Effector memory CD4-positive, alpha-beta T cell (primary cell): ENCODE measurements around the gene COLEC11.

Experiments used
- DNase-seq, 3 donors: peaks; one replicate each; pipeline ENCODE4 v3.0.0-alpha.2; 2020
- H3K27ac ChIP-seq: 2 replicates; pipeline ENCODE4 v1.7.0; 2013; ENCODE audit warnings: mild to moderate bottlenecking, low read length, moderate library complexity; ENCODE audit not compliant: insufficient read depth, poor library complexity, severe bottlenecking
- H3K27me3 ChIP-seq: replicated peaks from 2 replicates; pipeline ENCODE4 v1.7.0; 2013; ENCODE audit warnings: mild to moderate bottlenecking, low read length; ENCODE audit not compliant: insufficient read depth, control insufficient read depth, poor library complexity, severe bottlenecking
- H3K36me3 ChIP-seq: 2 replicates; pipeline ENCODE4 v1.7.0; 2013; ENCODE audit warnings: mild to moderate bottlenecking, low read length, moderate library complexity; ENCODE audit not compliant: control insufficient read depth, insufficient read depth
- H3K4me1 ChIP-seq: 2 replicates; pipeline ENCODE4 v1.7.0; 2013; ENCODE audit warnings: low read length, mild to moderate bottlenecking; ENCODE audit not compliant: control insufficient read depth, insufficient read depth, poor library complexity, severe bottlenecking
- H3K4me3 ChIP-seq: 2 replicates; pipeline ENCODE4 v1.7.0; 2013; ENCODE audit warnings: low read length, low read depth, mild to moderate bottlenecking; ENCODE audit not compliant: insufficient read depth, poor library complexity, severe bottlenecking
- H3K9me3 ChIP-seq: 2 replicates; pipeline ENCODE4 v1.7.0; 2013; ENCODE audit warnings: mild to moderate bottlenecking, low read length, moderate library complexity; ENCODE audit not compliant: control insufficient read depth

Gene COLEC11

DNA sequence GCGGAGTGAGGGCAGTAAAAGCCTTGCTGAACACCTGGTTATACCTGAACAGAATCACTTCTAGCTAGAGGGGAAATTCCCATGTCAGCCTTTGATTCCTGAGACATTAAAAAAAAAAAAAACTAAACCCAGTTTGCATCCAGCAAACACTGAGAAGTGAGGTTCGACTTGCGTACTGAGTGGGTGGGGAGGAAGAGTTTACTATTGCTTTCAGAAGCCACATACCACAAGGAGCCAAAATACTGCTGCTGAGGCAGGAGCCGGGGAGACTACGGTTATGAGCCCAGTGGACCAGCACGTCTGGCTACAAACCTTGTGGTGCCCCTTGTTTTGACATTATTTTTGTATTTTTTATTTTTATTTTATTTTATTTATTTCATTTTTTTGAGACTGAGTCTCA is 2.7 kb downstream of the COLEC11 start:
- no peak for DNase-seq
- H3K27ac ChIP-seq: no peak overlapping the region
- H3K4me1 ChIP-seq: no peaks in the 10 kb centered on the region
- no peaks in the 10 kb centered on the region for H3K27me3 ChIP-seq
- no peaks in the 10 kb centered on the region for H3K36me3 ChIP-seq
- no peaks in the 10 kb centered on the region for H3K9me3 ChIP-seq
- no peak overlapping the region for H3K4me3 ChIP-seq

- no peaks in the 10 kb centered on the region for H3K9me3 ChIP-seq
- no peaks in the 10 kb centered on the region for H3K4me1 ChIP-seq
- no peak for DNase-seq
- H3K27me3 ChIP-seq: no peaks in the 10 kb centered on the region
- no peaks in the 10 kb centered on the region for H3K36me3 ChIP-seq
- no peak overlapping the region for H3K27ac ChIP-seq
- no peak overlapping the region for H3K4me3 ChIP-seq
Measured at GRCh38 chr2:3598197-3598910, 3.4 kb downstream of the COLEC11 start.

GRCh38 chr2:3598912-3599854 is 4.3 kb downstream of the COLEC11 start:
- H3K27me3 ChIP-seq: no peaks in the 10 kb centered on the region
- no peak for DNase-seq
- H3K9me3 ChIP-seq: no peaks in the 10 kb centered on the region
- no peaks in the 10 kb centered on the region for H3K36me3 ChIP-seq
- no peaks in the 10 kb centered on the region for H3K4me1 ChIP-seq
- H3K27ac ChIP-seq: no peak overlapping the region
- no peak overlapping the region for H3K4me3 ChIP-seq

- no peaks in the 10 kb centered on the region for H3K9me3 ChIP-seq
- H3K27ac ChIP-seq: no peak overlapping the region
- H3K36me3 ChIP-seq: no peaks in the 10 kb centered on the region
- DNase-seq: no peak
- no peak overlapping the region for H3K4me3 ChIP-seq
- H3K4me1 ChIP-seq: no peaks in the 10 kb centered on the region
- H3K27me3 ChIP-seq: no peaks in the 10 kb centered on the region
Measured at GRCh38 chr2:3600256-3600855, 5.4 kb downstream of the COLEC11 start.

DNA sequence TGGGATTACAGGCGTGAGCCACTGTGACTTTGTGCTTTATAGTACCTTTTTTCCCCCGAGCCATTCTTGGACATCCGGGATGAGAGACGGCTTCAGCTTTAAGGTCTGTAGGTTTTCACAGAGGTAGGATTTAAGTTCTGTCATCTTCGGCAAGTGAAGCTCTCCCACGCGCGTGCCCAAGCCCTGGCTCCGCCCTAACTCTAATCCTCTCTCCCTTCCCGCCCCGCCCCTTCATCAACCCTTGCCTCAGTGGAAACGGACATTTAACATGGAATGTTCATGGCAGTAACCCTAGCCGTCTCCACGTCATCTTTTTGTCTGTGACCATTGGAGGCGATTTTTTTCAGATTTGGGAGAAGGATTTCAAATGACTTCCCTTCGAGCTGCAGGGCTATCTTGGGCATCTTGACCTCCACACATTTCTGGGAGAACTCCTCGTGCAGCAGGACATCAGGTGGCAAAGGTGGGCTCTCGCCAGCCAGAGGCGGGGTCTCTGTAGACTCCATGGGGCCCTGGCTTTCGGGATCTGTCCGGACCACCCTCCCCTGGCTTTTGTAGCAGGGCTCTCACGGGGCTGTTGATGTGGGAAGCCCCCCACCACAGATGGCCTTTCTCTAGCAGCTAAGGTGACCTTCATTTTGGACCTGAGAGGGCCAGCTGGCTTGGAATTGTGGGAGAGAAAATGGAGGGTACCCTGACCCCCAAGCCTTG is 6.8 kb downstream of the COLEC11 start:
- H3K4me3 ChIP-seq: no peak overlapping the region
- no peak for DNase-seq
- H3K9me3 ChIP-seq: no peaks in the 10 kb centered on the region
- no peaks in the 10 kb centered on the region for H3K27me3 ChIP-seq
- H3K36me3 ChIP-seq: no peaks in the 10 kb centered on the region
- no peaks in the 10 kb centered on the region for H3K4me1 ChIP-seq
- H3K27ac ChIP-seq: no peak overlapping the region

GRCh38 chr2:3602553-3603339 is 7.8 kb downstream of the COLEC11 start:
- Histone ChIP-seq H3K4me1 (no peaks in the 10 kb centered on the region), H3K36me3 (no peaks in the 10 kb centered on the region), H3K9me3 (no peaks in the 10 kb centered on the region), H3K4me3 (no peak overlapping the region), H3K27ac (no peak overlapping the region), H3K27me3 (no peaks in the 10 kb centered on the region)
- DNase-seq: no peak

- Histone ChIP-seq H3K4me3 (no peak overlapping the region), H3K36me3 (no peaks in the 10 kb centered on the region), H3K4me1 (no peaks in the 10 kb centered on the region), H3K9me3 (no peaks in the 10 kb centered on the region), H3K27me3 (no peaks in the 10 kb centered on the region), H3K27ac (no peak overlapping the region)
- no peak for DNase-seq
Measured at GRCh38 chr2:3603536-3604206, 8.8 kb downstream of the COLEC11 start.

DNA sequence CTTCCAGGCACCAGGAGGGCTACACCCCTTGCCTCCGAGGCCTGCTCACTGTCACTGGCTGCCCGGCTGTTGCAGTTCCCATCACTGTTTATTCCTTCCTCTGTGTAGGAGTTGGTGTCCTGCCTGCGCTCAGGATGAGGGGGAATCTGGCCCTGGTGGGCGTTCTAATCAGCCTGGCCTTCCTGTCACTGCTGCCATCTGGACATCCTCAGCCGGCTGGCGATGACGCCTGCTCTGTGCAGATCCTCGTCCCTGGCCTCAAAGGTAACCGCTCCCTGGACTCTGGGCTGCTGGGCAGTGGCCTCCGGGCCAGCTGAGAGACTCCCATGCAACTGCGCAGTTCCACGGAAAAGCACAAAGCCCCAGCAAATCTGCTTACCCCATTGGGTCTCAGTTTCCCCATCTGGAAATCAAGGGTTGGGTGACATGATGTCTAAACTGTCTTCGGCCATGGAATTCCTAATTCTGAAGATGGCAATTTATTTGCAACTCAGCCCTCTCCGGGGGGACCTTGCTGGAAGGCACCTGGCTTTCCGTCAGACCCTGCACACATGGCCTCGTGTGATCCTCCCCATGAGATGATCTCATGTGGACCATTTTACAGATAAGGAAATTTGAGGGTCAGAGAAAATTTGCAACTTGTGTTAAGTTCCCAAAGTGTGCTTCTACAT is 9.4 kb downstream of the COLEC11 start:
- Histone ChIP-seq H3K27me3 (no peaks in the 10 kb centered on the region), H3K4me1 (no peaks in the 10 kb centered on the region), H3K36me3 (no peaks in the 10 kb centered on the region), H3K27ac (no peak overlapping the region), H3K4me3 (no peak overlapping the region), H3K9me3 (no peaks in the 10 kb centered on the region)
- DNase-seq: no peak
